ENCODE data around the gene PRDX1.
"Not testable (repeated sequence)": the region's sequence is repeated elsewhere in the genome, so short reads cannot be mapped to it uniquely, and the experiment has no call there.

Gene PRDX1

GRCh38 chr1:45531873-45532272, 10.2 kb upstream of the PRDX1 start:
- H3K36me3 ChIP-seq (ENCODE audit: control insufficient read depth, insufficient read depth, low read length) = no peaks in the 10 kb centered on the region
- H3K4me3 ChIP-seq (ENCODE audit: low read depth, low read length) = no peak overlapping the region
- H3K27ac ChIP-seq (ENCODE audit: low read depth, low read length) = no peak overlapping the region
- no peaks in the 10 kb centered on the region for H3K27me3 ChIP-seq (ENCODE audit: control insufficient read depth, insufficient read depth, low read length)
- H3K4me1 ChIP-seq (ENCODE audit: control insufficient read depth, insufficient read depth, low read length) = no peaks in the 10 kb centered on the region
- no peaks in the 10 kb centered on the region for H3K9me3 ChIP-seq (ENCODE audit: control insufficient read depth, insufficient read depth, low read length)
- no peak overlapping the region for H3K9ac ChIP-seq (ENCODE audit: low read depth, low read length)

DNA sequence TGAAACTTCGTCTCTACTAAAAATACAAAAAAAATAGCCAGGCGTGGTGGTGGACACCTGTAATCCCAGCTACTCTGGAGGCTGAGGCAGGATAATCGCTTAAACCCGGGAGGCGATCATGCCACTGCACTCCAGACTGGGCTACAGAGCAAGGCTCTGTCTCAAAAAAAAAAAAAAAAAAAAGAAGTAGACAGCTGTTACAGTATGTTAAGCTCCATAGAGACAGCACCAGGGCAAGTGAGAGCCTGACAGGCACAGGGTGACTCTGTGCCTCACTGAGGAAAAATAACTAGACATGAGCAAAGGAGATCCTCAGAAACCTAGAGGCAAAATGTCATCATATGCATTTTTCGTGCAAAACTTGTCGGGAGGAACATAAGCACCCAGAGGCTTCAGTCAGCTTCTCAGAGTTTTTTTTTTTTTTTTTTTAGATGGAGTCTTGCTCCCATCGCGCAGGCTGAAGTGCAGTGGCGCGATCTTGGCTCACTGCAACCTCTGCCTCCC, 9.0 kb upstream of the PRDX1 start:
- H3K27me3 ChIP-seq (ENCODE audit: control insufficient read depth, insufficient read depth, low read length) = no peaks in the 10 kb centered on the region
- H3K9ac ChIP-seq (ENCODE audit: low read depth, low read length) = no peak overlapping the region
- no peaks in the 10 kb centered on the region for H3K36me3 ChIP-seq (ENCODE audit: control insufficient read depth, insufficient read depth, low read length)
- no peak overlapping the region for H3K27ac ChIP-seq (ENCODE audit: low read depth, low read length)
- H3K9me3 ChIP-seq (ENCODE audit: control insufficient read depth, insufficient read depth, low read length) = no peaks in the 10 kb centered on the region
- no peaks in the 10 kb centered on the region for H3K4me1 ChIP-seq (ENCODE audit: control insufficient read depth, insufficient read depth, low read length)
- H3K4me3 ChIP-seq (ENCODE audit: low read depth, low read length) = no peak overlapping the region

DNA sequence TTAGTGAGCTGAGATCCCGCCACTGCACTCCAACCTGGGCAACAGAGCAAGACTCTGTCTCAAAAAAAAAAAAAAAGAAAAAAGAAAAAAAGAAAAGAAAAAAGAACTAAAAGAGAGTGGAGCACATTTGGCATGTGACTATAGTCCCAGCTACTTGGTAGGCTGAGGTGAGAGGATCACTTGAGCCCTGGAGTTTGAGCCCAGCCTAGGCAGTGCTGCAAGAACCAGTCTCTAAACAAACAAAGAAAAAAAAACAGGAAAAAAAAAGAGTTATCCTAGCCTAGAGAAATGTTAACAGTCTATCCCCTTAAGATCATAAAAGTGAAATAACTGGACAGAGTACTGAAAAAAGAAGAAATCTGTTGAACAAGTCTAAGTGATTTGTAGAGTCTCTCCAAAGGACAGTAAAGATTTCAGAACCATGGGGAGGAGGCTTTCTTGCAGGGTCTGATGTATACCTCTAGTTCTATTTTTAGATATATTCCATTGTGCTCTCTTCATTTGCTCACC, 4.5 kb upstream of the PRDX1 start:
- Histone ChIP-seq H3K36me3 (ENCODE audit: control insufficient read depth, insufficient read depth, low read length) (no peaks in the 10 kb centered on the region), H3K9ac (ENCODE audit: low read depth, low read length) (no peak overlapping the region), H3K27me3 (ENCODE audit: control insufficient read depth, insufficient read depth, low read length) (no peaks in the 10 kb centered on the region), H3K9me3 (ENCODE audit: control insufficient read depth, insufficient read depth, low read length) (no peaks in the 10 kb centered on the region), H3K4me3 (ENCODE audit: low read depth, low read length) (no peak overlapping the region), H3K4me1 (ENCODE audit: control insufficient read depth, insufficient read depth, low read length) (peaks cover 23% of the 10 kb centered on the region), H3K27ac (ENCODE audit: low read depth, low read length) (no peak overlapping the region)

GRCh38 chr1:45523975-45524374, 2.3 kb upstream of the PRDX1 start:
- H3K36me3 ChIP-seq (ENCODE audit: control insufficient read depth, insufficient read depth, low read length); H3K9me3 ChIP-seq (ENCODE audit: control insufficient read depth, insufficient read depth, low read length); H3K27ac ChIP-seq (ENCODE audit: low read depth, low read length); H3K27me3 ChIP-seq (ENCODE audit: control insufficient read depth, insufficient read depth, low read length); H3K9ac ChIP-seq (ENCODE audit: low read depth, low read length); H3K4me3 ChIP-seq (ENCODE audit: low read depth, low read length): not testable (repeated sequence)
- H3K4me1 ChIP-seq (ENCODE audit: control insufficient read depth, insufficient read depth, low read length) = peaks cover 29% of the 10 kb centered on the region

DNA sequence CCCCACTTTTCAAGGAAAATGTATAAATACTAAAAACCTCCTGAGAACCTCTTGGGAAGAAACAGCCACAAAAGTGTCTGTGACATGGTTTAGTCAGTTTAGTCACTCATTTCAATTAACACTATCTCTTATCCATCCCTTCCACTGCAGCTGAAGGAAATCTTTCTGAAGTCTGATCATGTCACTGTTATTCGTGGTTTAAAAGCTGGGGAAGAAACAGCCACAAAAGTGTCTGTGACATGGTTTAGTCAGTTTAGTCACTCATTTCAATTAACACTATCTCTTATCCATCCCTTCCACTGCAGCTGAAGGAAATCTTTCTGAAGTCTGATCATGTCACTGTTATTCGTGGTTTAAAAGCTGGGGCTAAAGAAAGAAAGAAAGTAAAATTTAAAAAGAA, 1.8 kb upstream of the PRDX1 start:
- H3K9me3 ChIP-seq (ENCODE audit: control insufficient read depth, insufficient read depth, low read length) = not testable (repeated sequence)

DNA sequence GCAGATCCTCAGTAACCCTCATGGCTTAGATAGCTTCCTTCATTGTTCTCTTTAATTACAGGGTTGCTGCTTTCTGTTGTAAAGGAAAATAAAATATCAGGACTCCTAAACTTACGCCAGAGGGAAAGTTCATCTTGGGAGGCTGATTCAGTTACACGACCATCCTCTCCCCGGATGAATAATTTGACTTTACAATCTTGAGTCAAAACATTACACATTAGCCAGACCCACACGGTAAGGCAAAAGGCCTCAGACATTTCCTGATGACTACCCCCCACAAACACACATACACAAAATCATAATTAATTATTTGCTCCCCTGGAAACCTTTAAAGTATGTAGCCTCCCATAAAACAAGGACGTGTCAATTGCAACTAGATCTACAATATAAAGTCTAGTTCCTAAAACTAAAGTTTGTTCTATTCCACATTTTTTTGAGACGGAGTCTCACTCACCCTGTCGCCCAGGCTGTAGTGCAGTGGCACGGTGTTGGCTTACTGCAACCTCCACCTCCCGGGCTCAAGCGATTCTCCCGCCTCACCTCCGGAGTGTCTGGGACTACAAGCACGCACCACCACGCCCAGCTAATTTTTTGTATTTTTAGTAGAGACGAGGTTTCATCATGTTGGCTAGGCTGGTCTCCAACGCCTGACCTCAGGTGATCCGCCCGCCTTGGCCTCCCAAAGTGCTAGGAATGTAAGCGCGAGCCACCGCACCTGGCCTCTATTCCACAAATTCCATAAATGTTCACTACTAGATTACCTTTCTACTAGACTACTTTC, 830 bp upstream of the PRDX1 start:
- Histone ChIP-seq H3K27ac (ENCODE audit: low read depth, low read length) (peak overlapping the region; percentile 96), H3K27me3 (ENCODE audit: control insufficient read depth, insufficient read depth, low read length) (no peaks in the 10 kb centered on the region), H3K4me1 (ENCODE audit: control insufficient read depth, insufficient read depth, low read length) (peaks cover 33% of the 10 kb centered on the region), H3K9ac (ENCODE audit: low read depth, low read length) (peak overlapping the region; percentile 95), H3K36me3 (ENCODE audit: control insufficient read depth, insufficient read depth, low read length) (peaks cover 17% of the 10 kb centered on the region), H3K9me3 (ENCODE audit: control insufficient read depth, insufficient read depth, low read length) (no peaks in the 10 kb centered on the region), H3K4me3 (ENCODE audit: low read depth, low read length) (peak overlapping the region; percentile 91)

More for the DNA sequence above, 1.8 kb upstream of the PRDX1 start:
- peaks cover 33% of the 10 kb centered on the region for H3K4me1 ChIP-seq (ENCODE audit: control insufficient read depth, insufficient read depth, low read length)
- H3K4me3 ChIP-seq (ENCODE audit: low read depth, low read length); H3K36me3 ChIP-seq (ENCODE audit: control insufficient read depth, insufficient read depth, low read length); H3K27ac ChIP-seq (ENCODE audit: low read depth, low read length); H3K27me3 ChIP-seq (ENCODE audit: control insufficient read depth, insufficient read depth, low read length); H3K9ac ChIP-seq (ENCODE audit: low read depth, low read length): not testable (repeated sequence)

GRCh38 chr1:45519774-45520173, 1.9 kb downstream of the PRDX1 start:
- H3K4me3 ChIP-seq (ENCODE audit: low read depth, low read length) = peak overlapping the region; percentile 91
- H3K36me3 ChIP-seq (ENCODE audit: control insufficient read depth, insufficient read depth, low read length) = peaks cover 43% of the 10 kb centered on the region
- peaks cover 26% of the 10 kb centered on the region for H3K4me1 ChIP-seq (ENCODE audit: control insufficient read depth, insufficient read depth, low read length)
- H3K9me3 ChIP-seq (ENCODE audit: control insufficient read depth, insufficient read depth, low read length); H3K27me3 ChIP-seq (ENCODE audit: control insufficient read depth, insufficient read depth, low read length); H3K27ac ChIP-seq (ENCODE audit: low read depth, low read length); H3K9ac ChIP-seq (ENCODE audit: low read depth, low read length): not testable (repeated sequence)

DNA sequence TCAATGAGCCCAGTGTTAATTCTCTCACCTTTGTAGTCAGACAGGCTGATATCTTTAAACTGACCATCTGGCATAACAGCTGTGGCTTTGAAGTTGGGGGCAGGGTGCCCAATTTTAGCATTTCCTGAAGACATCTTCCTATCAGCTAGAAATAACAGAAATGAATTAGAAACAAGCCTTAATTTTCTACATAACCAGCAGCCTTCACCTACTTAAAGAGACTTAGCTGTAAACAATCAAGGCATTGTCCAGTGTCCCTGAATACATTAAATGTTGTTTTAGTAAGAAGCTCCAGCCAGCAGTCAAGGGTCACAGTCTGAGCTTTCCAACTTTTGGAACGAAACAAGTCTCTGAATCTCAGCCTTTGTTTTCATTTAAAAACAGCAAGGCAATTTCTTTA, 2.8 kb downstream of the PRDX1 start:
- Histone ChIP-seq H3K27me3 (ENCODE audit: control insufficient read depth, insufficient read depth, low read length) (no peaks in the 10 kb centered on the region), H3K36me3 (ENCODE audit: control insufficient read depth, insufficient read depth, low read length) (peaks cover 51% of the 10 kb centered on the region), H3K4me1 (ENCODE audit: control insufficient read depth, insufficient read depth, low read length) (peaks cover 26% of the 10 kb centered on the region), H3K4me3 (ENCODE audit: low read depth, low read length) (peak overlapping the region; percentile 91), H3K27ac (ENCODE audit: low read depth, low read length) (no peak overlapping the region), H3K9me3 (ENCODE audit: control insufficient read depth, insufficient read depth, low read length) (no peaks in the 10 kb centered on the region), H3K9ac (ENCODE audit: low read depth, low read length) (no peak overlapping the region)

- H3K27me3 ChIP-seq (ENCODE audit: control insufficient read depth, insufficient read depth, low read length); H3K9me3 ChIP-seq (ENCODE audit: control insufficient read depth, insufficient read depth, low read length); H3K9ac ChIP-seq (ENCODE audit: low read depth, low read length); H3K27ac ChIP-seq (ENCODE audit: low read depth, low read length): not testable (repeated sequence)
- Histone ChIP-seq H3K36me3 (ENCODE audit: control insufficient read depth, insufficient read depth, low read length) (peaks cover 57% of the 10 kb centered on the region), H3K4me3 (ENCODE audit: low read depth, low read length) (peak overlapping the region; percentile 91; the same call in 1 of the 2 replicates), H3K4me1 (ENCODE audit: control insufficient read depth, insufficient read depth, low read length) (peaks cover 24% of the 10 kb centered on the region)
Observed at GRCh38 chr1:45518366-45518765, 3.3 kb downstream of the PRDX1 start.

- Histone ChIP-seq H3K27me3 (ENCODE audit: control insufficient read depth, insufficient read depth, low read length) (no peaks in the 10 kb centered on the region), H3K9ac (ENCODE audit: low read depth, low read length) (no peak overlapping the region), H3K4me3 (ENCODE audit: low read depth, low read length) (no peak overlapping the region), H3K4me1 (ENCODE audit: control insufficient read depth, insufficient read depth, low read length) (0 out of 2 replicates have a peak, but pooled peaks cover 10% of the 10 kb centered on the region), H3K27ac (ENCODE audit: low read depth, low read length) (no peak overlapping the region), H3K9me3 (ENCODE audit: control insufficient read depth, insufficient read depth, low read length) (no peaks in the 10 kb centered on the region), H3K36me3 (ENCODE audit: control insufficient read depth, insufficient read depth, low read length) (peaks cover 76% of the 10 kb centered on the region)
Observed at GRCh38 chr1:45516465-45516864, 5.2 kb downstream of the PRDX1 start.

DNA sequence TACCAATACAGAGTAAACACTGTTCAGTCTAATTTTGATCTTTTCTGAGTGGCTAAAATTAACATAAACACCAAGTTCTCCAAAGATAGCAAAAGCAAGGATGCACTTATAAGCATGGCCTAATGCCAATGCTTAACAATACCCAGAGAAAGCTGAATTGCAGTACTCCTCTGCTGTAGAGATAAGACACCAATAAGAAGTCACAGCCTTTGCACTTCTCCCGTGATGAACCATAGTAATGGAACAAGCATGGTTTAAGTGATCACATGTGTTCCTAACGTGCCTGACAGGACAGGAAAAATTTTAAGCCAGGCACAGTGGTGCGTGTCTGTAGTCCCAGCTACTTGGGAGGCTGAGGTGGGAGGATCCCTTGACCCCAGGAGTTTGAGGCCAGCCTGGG, 5.6 kb downstream of the PRDX1 start:
- H3K9me3 ChIP-seq (ENCODE audit: control insufficient read depth, insufficient read depth, low read length) = no peaks in the 10 kb centered on the region
- no peaks in the 10 kb centered on the region for H3K27me3 ChIP-seq (ENCODE audit: control insufficient read depth, insufficient read depth, low read length)
- H3K9ac ChIP-seq (ENCODE audit: low read depth, low read length) = no peak overlapping the region
- no peak overlapping the region for H3K27ac ChIP-seq (ENCODE audit: low read depth, low read length)
- H3K4me1 ChIP-seq (ENCODE audit: control insufficient read depth, insufficient read depth, low read length) = 0 out of 2 replicates have a peak, but pooled peaks cover 10% of the 10 kb centered on the region
- H3K4me3 ChIP-seq (ENCODE audit: low read depth, low read length) = no peak overlapping the region
- H3K36me3 ChIP-seq (ENCODE audit: control insufficient read depth, insufficient read depth, low read length) = peaks cover 80% of the 10 kb centered on the region

Data from HUES48 (cell line).